GM18526 (cell line): ENCODE measurements around the gene ALOX12.

Experiments used
- POLR2A ChIP-seq: IDR thresholded peaks from 3 replicates; pipeline ENCODE4 v1.6.1; 2011; ENCODE audit not compliant: insufficient read length; ENCODE audit errors: extremely low read depth

ALOX12 gene

GRCh38 chr17:6995500-6996255 lies at the start of gene ALOX12:
Gene ALOX12 (plus strand): TSS chr17:6996049. CDS start chr17:6996118, 69 bp downstream.
- TF ChIP-seq POLR2A: no peak

GRCh38 chr17:6947745-6948144 lies 48.1 kb upstream of the ALOX12 start:
- no peak for TF ChIP-seq POLR2A

GRCh38 chr17:6948562-6948961 lies 47.3 kb upstream of the ALOX12 start:
- no peak for TF ChIP-seq POLR2A

GRCh38 chr17:6948976-6949375 lies 46.9 kb upstream of the ALOX12 start:
- TF ChIP-seq POLR2A: no peak

GRCh38 chr17:6953689-6954088 lies 42.2 kb upstream of the ALOX12 start:
- TF ChIP-seq POLR2A: no peak

GRCh38 chr17:6959700-6960099 lies 36.1 kb upstream of the ALOX12 start:
- TF ChIP-seq POLR2A: no peak

- TF ChIP-seq POLR2A: no peak
Measured at GRCh38 chr17:6969323-6969726, 26.5 kb upstream of the ALOX12 start.

- no peak for TF ChIP-seq POLR2A
Measured at GRCh38 chr17:6970992-6971391, 24.9 kb upstream of the ALOX12 start.

GRCh38 chr17:6981426-6981825 lies 14.4 kb upstream of the ALOX12 start:
- TF ChIP-seq POLR2A: no peak

- no peak for TF ChIP-seq POLR2A
Measured at GRCh38 chr17:6985266-6985665, 10.6 kb upstream of the ALOX12 start.

GRCh38 chr17:6986676-6987075 lies 9.2 kb upstream of the ALOX12 start:
- TF ChIP-seq POLR2A: no peak

GRCh38 chr17:6989779-6990178 lies 6.1 kb upstream of the ALOX12 start:
- no peak for TF ChIP-seq POLR2A

- no peak for TF ChIP-seq POLR2A
Measured at GRCh38 chr17:6994118-6994598, 1.7 kb upstream of the ALOX12 start.

GRCh38 chr17:6994666-6995256 lies 1.1 kb upstream of the ALOX12 start:
- TF ChIP-seq POLR2A: no peak

GRCh38 chr17:6996256-6997011 lies 585 bp downstream of the ALOX12 start:
- no peak for TF ChIP-seq POLR2A

- TF ChIP-seq POLR2A: no peak
Measured at GRCh38 chr17:6997171-6997570, 1.3 kb downstream of the ALOX12 start.
